SK-N-SH (cell line): ENCODE measurements around the gene ATP13A4. TPM values are rescaled to one million over a fixed set of nuclear protein-coding genes. Genes with fewer than 3 reads are reported as not detected.

ENCODE experiments used
- CTCF ChIA-PET: fragments of 300-600, 350-600 bp; formaldehyde crosslinking; extraction: SDS; loops from one replicate; lab custom pipeline; 2021; lab: Yijun Ruan, JAX
- POLR2A ChIA-PET: fragments of 350-600 bp; sonication (Branson Sonifier 250); formaldehyde crosslinking; extraction: SDS; loops from one replicate; lab custom pipeline; 2020; ENCODE audit warnings: antibody characterized with exemption, inconsistent platforms; lab: Yijun Ruan, JAX
- DNase-seq: peaks from one replicate; pipeline ENCODE4 v3.0.0; 2012
- H2AFZ ChIP-seq: fragments of 200-600 bp; sonication (generic); 2 replicates; pipeline ENCODE4 v1.8.1; 2016; ENCODE audit warnings: antibody characterized with exemption, mild to moderate bottlenecking, low read depth
- H3F3A ChIP-seq: fragments of 200-600 bp; sonication (generic); replicated peaks from 2 replicates; pipeline ENCODE3; 2016; ENCODE audit warnings: antibody characterized with exemption, mild to moderate bottlenecking; ENCODE audit not compliant: insufficient read depth
- H3K27ac ChIP-seq, 2 experiments: fragments of 200-500 bp in 1 of 2; fragments of 200-600 bp in 1 of 2; sonication (Bioruptor generic) in 1 of 2; sonication (generic), shearing (Covaris generic) in 1 of 2; 2 replicates each; pipeline versions ENCODE4 v1.5.1 to v1.6.1; 2014 to 2016; ENCODE audit warnings: low read depth in 2 of 2, inconsistent platforms in 1 of 2, low read length in 1 of 2, mild to moderate bottlenecking in 1 of 2, mixed read lengths in 1 of 2
- H3K27me3 ChIP-seq: fragments of 200-600 bp; sonication (generic), shearing (Covaris generic); 2 replicates; pipeline ENCODE4 v1.6.1; 2016; ENCODE audit warnings: mixed run types; ENCODE audit not compliant: insufficient read depth
- H3K36me3 ChIP-seq, 2 experiments: fragments of 200-500 bp in 1 of 2; fragments of 200-600 bp in 1 of 2; sonication (Bioruptor generic) in 1 of 2; sonication (generic) in 1 of 2; replicated peaks in 1 of 2; 2 replicates each; pipeline versions ENCODE3 to v1.5.1; 2014 to 2016; ENCODE audit warnings: low read length in 1 of 2, mild to moderate bottlenecking in 1 of 2; ENCODE audit not compliant: insufficient read depth in 2 of 2, control insufficient read depth in 1 of 2
- H3K4me1 ChIP-seq, 2 experiments: fragments of 200-500 bp in 1 of 2; fragments of 200-600 bp in 1 of 2; sonication (Bioruptor generic) in 1 of 2; sonication (generic), shearing (Covaris generic) in 1 of 2; 2 replicates each; pipeline versions ENCODE4 v1.5.1 to v1.6.1; 2014 to 2016; ENCODE audit warnings: low read depth in 1 of 2, low read length in 1 of 2, mixed run types in 1 of 2; ENCODE audit not compliant: insufficient read depth in 2 of 2, control insufficient read depth in 1 of 2
- H3K4me2 ChIP-seq: fragments of 200-600 bp; sonication (generic), shearing (Covaris generic); 2 replicates; pipeline ENCODE4 v1.6.1; 2017; ENCODE audit warnings: mixed run types
- H3K4me3 ChIP-seq, 2 experiments: fragments of 200-500 bp in 1 of 2; fragments of 200-600 bp in 1 of 2; sonication (Bioruptor generic) in 1 of 2; sonication (generic), shearing (Covaris generic) in 1 of 2; 2 replicates each; pipeline versions ENCODE4 v1.5.1 to v1.8.1; 2014 to 2016; ENCODE audit warnings: low read depth in 2 of 2, inconsistent platforms in 1 of 2, low read length in 1 of 2, mild to moderate bottlenecking in 1 of 2, mixed read lengths in 1 of 2, moderate library complexity in 1 of 2
- H3K79me2 ChIP-seq: fragments of 200-600 bp; sonication (generic); 2 replicates; pipeline ENCODE4 v1.8.1; 2017; ENCODE audit warnings: mild to moderate bottlenecking; ENCODE audit not compliant: insufficient read depth
- H3K9ac ChIP-seq: fragments of 200-600 bp; sonication (generic); 2 replicates; pipeline ENCODE4 v1.6.1; 2017; ENCODE audit warnings: mixed run types
- H3K9me2 ChIP-seq: fragments of 200-600 bp; sonication (generic); 2 replicates; pipeline ENCODE4 v1.6.1; 2017; ENCODE audit warnings: mixed run types
- H3K9me3 ChIP-seq: fragments of 200-600 bp; sonication (generic); 2 replicates; pipeline ENCODE4 v1.6.1; 2017; ENCODE audit warnings: mixed run types, mild to moderate bottlenecking, moderate library complexity
- H4K20me1 ChIP-seq: fragments of 200-600 bp; sonication (generic); 2 replicates; pipeline ENCODE4 v1.6.1; 2017; ENCODE audit warnings: mild to moderate bottlenecking, mixed run types; ENCODE audit not compliant: insufficient read depth
- ELF1 ChIP-seq: IDR thresholded peaks from 2 replicates; pipeline ENCODE4 v1.4.0; 2012
- FOXJ3 ChIP-seq: sonication (generic); formaldehyde crosslinking; IDR thresholded peaks from 2 replicates; pipeline ENCODE4 v1.5.1; 2020; ENCODE audit warnings: mild to moderate bottlenecking, missing genetic modification reagents
- NFIC ChIP-seq: IDR thresholded peaks from 2 replicates; pipeline ENCODE4 v1.4.0; 2012; ENCODE audit warnings: borderline replicate concordance
- NRF1 ChIP-seq: IDR thresholded peaks from 2 replicates; pipeline ENCODE4 v1.6.1; 2012; ENCODE audit warnings: low read depth, mild to moderate bottlenecking, low read length
- REST ChIP-seq: IDR thresholded peaks from 2 replicates; pipeline ENCODE4 v1.6.1; 2012; ENCODE audit warnings: mild to moderate bottlenecking, low read depth, low read length, moderate library complexity
- RFX5 ChIP-seq: IDR thresholded peaks from 2 replicates; pipeline ENCODE4 v1.6.1; 2012; ENCODE audit warnings: mild to moderate bottlenecking, improper control_type of control experiment, low read length
- RXRA ChIP-seq: IDR thresholded peaks from 2 replicates; pipeline ENCODE4 v1.4.0; 2012; ENCODE audit warnings: low read depth, mild to moderate bottlenecking, borderline replicate concordance
- SMC3 ChIP-seq: IDR thresholded peaks from 2 replicates; pipeline ENCODE4 v1.6.1; 2012; ENCODE audit warnings: low read depth, low read length, improper control_type of control experiment
- WGBS: methylation state at CpG from one replicate; pipeline ENCODE4 v1.1.6; 2017; ENCODE audit warnings: low lambda C conversion rate; 5-methylcytosine and 5-hydroxymethylcytosine counted together
- polyA plus RNA-seq, 3 experiments: library from polyadenylated mRNA; depleted of rRNA; stranded (reverse); fragments of >200 nt; gene quantifications; 2 replicates each; pipeline ENCODE4 v1.2.3, GENCODE V29; 2012

The ATP13A4 gene
- polyA plus RNA-seq, 1 of the 3 experiments (the other 2 are of a cell fraction): 0.02 TPM

GRCh38 chr3:193357291-193357690 lies 197.4 kb downstream of the ATP13A4 start:
- Histone ChIP-seq H3K9ac (no peak overlapping the region), H3K36me3 (no peaks in the 10 kb centered on the region), H3K4me1 (no peaks in the 10 kb centered on the region), H3K4me2 (no peak overlapping the region), H3K9me3 (no peaks in the 10 kb centered on the region), H3K27me3 (peaks cover 7% of the 10 kb centered on the region), H3F3A (no peaks in the 10 kb centered on the region), H3K9me2 (no peaks in the 10 kb centered on the region), H4K20me1 (no peaks in the 10 kb centered on the region), H2AFZ (no peak overlapping the region), H3K27ac (no peak overlapping the region), H3K4me3 (no peak overlapping the region), H3K79me2 (no peaks in the 10 kb centered on the region)
- WGBS: 3% methylated on average over 3 of the region's 3 CpGs
- POLR2A ChIA-PET: no interaction called here
- no peak for TF ChIP-seq NFIC
- no peak for TF ChIP-seq FOXJ3
- TF ChIP-seq ELF1: no peak
- TF ChIP-seq SMC3: no peak
- no peak for TF ChIP-seq NRF1
- TF ChIP-seq RFX5: no peak
- CTCF ChIA-PET: no interaction called here
- DNase-seq: no peak

- no peak overlapping the region for H3K27ac ChIP-seq
- H3K9me3 ChIP-seq: no peaks in the 10 kb centered on the region
- peaks cover 7% of the 10 kb centered on the region for H3K27me3 ChIP-seq
- no peaks in the 10 kb centered on the region for H3K79me2 ChIP-seq
- no peaks in the 10 kb centered on the region for H3K36me3 ChIP-seq
- H3K9ac ChIP-seq: no peak overlapping the region
- no peak for DNase-seq
- ChIA-PET CTCF (no interaction called here), POLR2A (no interaction called here)
- no peak overlapping the region for H2AFZ ChIP-seq
- 22% methylated on average over 5 of the region's 5 CpGs for WGBS
- no peak overlapping the region for H3K4me3 ChIP-seq
- H3K4me2 ChIP-seq: no peak overlapping the region
- peak; percentile 70 for TF ChIP-seq REST
- no peak for TF ChIP-seq RXRA
- no peaks in the 10 kb centered on the region for H3K9me2 ChIP-seq
- no peaks in the 10 kb centered on the region for H4K20me1 ChIP-seq
- H3K4me1 ChIP-seq: no peaks in the 10 kb centered on the region
- no peaks in the 10 kb centered on the region for H3F3A ChIP-seq
Measured at GRCh38 chr3:193354423-193354822, 200.3 kb downstream of the ATP13A4 start.

Other genes with a start within 250 kb of the ATP13A4 start
- not detected in 2 replicates for gene ATP13A5, start 176.1 kb downstream of the ATP13A4 start, polyA plus RNA-seq (2012; rRNA removed)
- gene OPA1, start 38.3 kb upstream of the ATP13A4 start, polyA plus RNA-seq (2012; rRNA removed): 11.4 and 15.0 TPM in 2 replicates